ENCODE measurements around the gene SOBP. TPM values are rescaled to one million over a fixed set of nuclear protein-coding genes. Genes with fewer than 3 reads are reported as not detected.

SOBP gene
- total RNA-seq, 4 donors from 2014 or later: 0.15 to 3.8 (median 1.6) TPM

- no peak for DNase-seq
- Histone ChIP-seq H3K9me3 (no peaks in the 10 kb centered on the region), H3K36me3 (no peaks in the 10 kb centered on the region), H3K4me1 (no peaks in the 10 kb centered on the region), H3K27ac (no peak overlapping the region), H3K27me3 (no peaks in the 10 kb centered on the region), H3K4me3 (no peak overlapping the region)
- TF ChIP-seq POLR2A (IDR thresholded peaks at IDR 0.05) (no peak), CTCF (IDR thresholded peaks at IDR 0.05) (no peak)
- WGBS, 2 donors: 94 to 100% methylated on average over 2 of the region's 2 CpGs
- intact Hi-C loops (cut with DNase I): no loop called here
These were observed 64.4 kb downstream of the SOBP start for GRCh38 chr6:107554326-107554725.

GRCh38 chr6:107554918-107555317 lies 65.0 kb downstream of the SOBP start:
- Histone ChIP-seq H3K36me3 (no peaks in the 10 kb centered on the region), H3K27me3 (no peaks in the 10 kb centered on the region), H3K9me3 (no peaks in the 10 kb centered on the region), H3K4me3 (no peak overlapping the region), H3K4me1 (no peaks in the 10 kb centered on the region), H3K27ac (no peak overlapping the region)
- intact Hi-C loops (cut with DNase I): no loop called here
- TF ChIP-seq POLR2A (IDR thresholded peaks at IDR 0.05) (no peak), CTCF (IDR thresholded peaks at IDR 0.05) (no peak)
- no peak for DNase-seq
- WGBS, 2 donors: 95 to 98% methylated on average over 3 of the region's 3 CpGs

- intact Hi-C loops (cut with DNase I): no loop called here
- no peak for DNase-seq
These were observed 65.5 kb downstream of the SOBP start for GRCh38 chr6:107555449-107555848.

GRCh38 chr6:107556082-107556481 lies 66.2 kb downstream of the SOBP start:
- intact Hi-C loops (cut with DNase I): no loop called here
- H3K9me3 ChIP-seq: no peaks in the 10 kb centered on the region
- H3K27ac ChIP-seq: no peak overlapping the region
- H3K27me3 ChIP-seq: no peaks in the 10 kb centered on the region
- no peaks in the 10 kb centered on the region for H3K4me1 ChIP-seq
- DNase-seq: no peak
- TF ChIP-seq CTCF (IDR thresholded peaks at IDR 0.05) (no peak), POLR2A (IDR thresholded peaks at IDR 0.05) (no peak)
- H3K36me3 ChIP-seq: no peaks in the 10 kb centered on the region
- no peak overlapping the region for H3K4me3 ChIP-seq

More at GRCh38 chr6:107555449-107555848, 65.5 kb downstream of the SOBP start:
- Histone ChIP-seq H3K4me3 (no peak overlapping the region), H3K4me1 (no peaks in the 10 kb centered on the region), H3K27ac (no peak overlapping the region), H3K36me3 (no peaks in the 10 kb centered on the region), H3K27me3 (no peaks in the 10 kb centered on the region), H3K9me3 (no peaks in the 10 kb centered on the region)
- no peak for TF ChIP-seq POLR2A (IDR thresholded peaks at IDR 0.05)
- TF ChIP-seq CTCF (IDR thresholded peaks at IDR 0.05): no peak
- 87 to 91% methylated on average over 5 to 6 of the region's 7 CpGs for WGBS, 2 donors

GRCh38 chr6:107557698-107558097 lies 67.8 kb downstream of the SOBP start:
- H3K9me3 ChIP-seq: no peaks in the 10 kb centered on the region
- TF ChIP-seq CTCF (IDR thresholded peaks at IDR 0.05) (no peak), POLR2A (IDR thresholded peaks at IDR 0.05) (no peak)
- no peak overlapping the region for H3K27ac ChIP-seq
- H3K4me1 ChIP-seq: no peaks in the 10 kb centered on the region
- intact Hi-C loops (cut with DNase I): no loop called here
- no peaks in the 10 kb centered on the region for H3K27me3 ChIP-seq
- no peak for DNase-seq
- H3K4me3 ChIP-seq: no peak overlapping the region
- H3K36me3 ChIP-seq: no peaks in the 10 kb centered on the region

Data from esophagus squamous epithelium (tissue), 5 donors.